Measurements from ENCODE around the gene GPN1.
"Not testable (repeated sequence)": the region's sequence is repeated elsewhere in the genome, so short reads cannot be mapped to it uniquely, and the experiment has no call there.

GPN1 gene

DNA sequence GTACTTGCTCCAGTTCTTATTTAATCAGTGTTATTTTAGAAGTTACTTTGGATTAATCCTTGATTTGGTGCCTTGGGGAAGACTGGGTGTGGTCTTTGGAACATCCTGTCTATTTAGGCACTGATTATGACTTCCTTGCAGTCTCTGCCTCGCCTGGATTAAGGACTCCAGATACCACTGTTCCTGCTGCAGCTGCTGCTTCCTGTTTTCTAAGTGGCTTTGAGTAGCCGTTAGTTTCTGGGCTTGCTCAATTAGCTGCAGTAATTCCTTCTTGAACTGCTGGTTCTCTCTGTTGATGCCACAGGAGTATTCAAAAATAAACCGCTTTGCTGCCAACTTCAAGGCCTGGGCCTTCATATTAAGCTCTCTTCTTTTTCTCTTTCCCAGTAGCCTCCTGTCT, 1.9 kb upstream of the GPN1 start:
- not testable (repeated sequence) for DNase-seq (ENCODE audit: low read depth in 1 of 2, low spot score in 1 of 2)

DNA sequence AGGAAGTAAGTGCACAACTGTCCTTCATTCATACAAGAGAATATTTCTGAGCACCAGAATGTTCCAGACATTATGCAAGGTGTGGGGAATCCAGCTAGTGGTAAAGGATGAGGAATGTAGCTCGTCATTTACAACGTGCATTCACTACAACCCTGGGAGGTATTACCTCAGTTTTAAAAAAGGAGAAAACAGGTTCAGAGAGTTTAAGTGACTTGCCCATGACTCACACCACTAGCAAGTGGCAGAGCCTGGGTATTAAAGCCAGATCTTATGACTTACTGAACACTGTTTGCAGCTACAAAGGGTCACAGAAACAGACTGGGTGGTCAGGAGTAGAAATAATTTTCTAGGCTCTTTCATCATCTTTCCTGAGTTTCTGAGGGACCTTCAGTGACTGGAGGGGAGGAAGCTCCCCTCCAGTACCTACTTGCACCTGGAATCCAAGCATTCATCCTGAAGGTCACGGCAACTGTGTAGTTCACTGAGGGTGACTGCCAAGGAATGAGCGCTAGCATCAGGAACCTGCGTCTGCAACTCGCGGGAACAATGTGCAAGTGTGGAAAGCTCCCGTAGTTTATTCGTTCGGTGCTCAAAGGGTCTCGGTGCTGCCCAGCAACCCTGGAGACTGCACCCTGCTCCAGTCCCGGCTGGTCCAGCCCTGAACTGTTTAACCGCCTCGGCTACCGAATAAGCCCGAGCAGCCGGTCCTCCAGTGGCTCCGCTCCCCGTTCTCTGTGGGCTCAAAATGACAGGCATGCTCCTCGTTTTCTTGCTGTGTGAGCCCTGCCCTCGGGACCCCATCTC, 685 bp upstream of the GPN1 start:
- DNase-seq (ENCODE audit: low read depth in 1 of 2, low spot score in 1 of 2): no peak

DNA sequence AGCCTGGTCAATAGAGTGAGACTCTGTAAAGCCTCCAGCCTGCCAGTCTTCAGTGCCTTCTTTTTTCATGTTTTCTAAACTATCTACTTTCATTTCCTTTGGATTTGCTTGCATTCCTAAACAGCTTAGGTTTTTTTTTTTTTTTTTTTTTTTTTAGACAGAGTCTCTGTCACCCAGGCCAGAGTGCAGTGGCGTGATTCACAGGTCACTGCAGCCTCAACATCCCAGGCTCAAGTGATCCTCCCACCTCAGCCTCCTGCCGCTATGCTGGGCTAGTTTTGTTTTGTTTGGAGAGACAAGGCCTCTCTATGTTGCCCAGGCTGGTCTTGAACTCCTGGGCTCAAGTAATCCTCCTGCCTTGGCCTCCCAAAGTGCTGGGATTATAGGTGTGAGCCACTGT, 1.4 kb downstream of the GPN1 start:
- DNase-seq (ENCODE audit: low read depth in 1 of 2, low spot score in 1 of 2): not testable (repeated sequence)

DNA sequence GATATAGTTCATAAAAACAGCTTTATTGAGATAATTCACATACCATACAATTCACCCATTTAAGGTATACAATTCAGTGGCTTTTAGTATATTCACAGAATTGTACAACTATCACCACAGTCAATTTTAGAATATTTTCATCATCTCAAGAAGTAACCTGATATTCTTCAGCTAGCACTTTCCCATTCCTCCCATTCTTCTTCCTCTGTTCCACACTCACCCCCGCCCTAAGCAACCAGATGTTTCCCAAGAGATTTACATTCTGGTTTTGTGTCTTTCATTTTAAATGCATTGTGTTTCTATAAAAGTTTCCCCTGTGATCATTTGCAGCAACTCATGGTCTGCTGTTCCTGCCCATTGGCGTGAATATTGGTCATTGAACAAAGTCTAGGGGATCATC, 5.4 kb downstream of the GPN1 start:
- DNase-seq (ENCODE audit: low read depth in 1 of 2, low spot score in 1 of 2): no peak

DNA sequence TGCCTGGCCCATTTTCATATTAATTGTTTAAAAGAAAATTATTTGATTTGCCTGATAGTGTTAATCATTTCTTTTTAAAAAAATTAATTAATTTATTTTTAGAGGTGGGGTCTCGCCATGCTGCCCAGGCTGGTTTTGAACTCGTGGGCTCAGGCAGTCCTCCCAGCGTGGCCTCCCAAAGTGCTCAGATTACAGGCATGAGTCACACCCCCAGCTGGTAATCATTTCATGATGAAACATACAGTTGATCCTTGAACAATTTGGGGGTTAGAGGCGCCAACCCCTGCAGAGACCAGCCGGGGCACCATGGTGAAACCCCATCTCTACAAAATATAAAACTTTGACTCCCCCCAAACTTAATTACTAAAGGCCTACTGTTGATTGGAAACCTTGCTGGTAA, 7.9 kb downstream of the GPN1 start:
- no peak for DNase-seq (ENCODE audit: low read depth in 1 of 2, low spot score in 1 of 2)

DNA sequence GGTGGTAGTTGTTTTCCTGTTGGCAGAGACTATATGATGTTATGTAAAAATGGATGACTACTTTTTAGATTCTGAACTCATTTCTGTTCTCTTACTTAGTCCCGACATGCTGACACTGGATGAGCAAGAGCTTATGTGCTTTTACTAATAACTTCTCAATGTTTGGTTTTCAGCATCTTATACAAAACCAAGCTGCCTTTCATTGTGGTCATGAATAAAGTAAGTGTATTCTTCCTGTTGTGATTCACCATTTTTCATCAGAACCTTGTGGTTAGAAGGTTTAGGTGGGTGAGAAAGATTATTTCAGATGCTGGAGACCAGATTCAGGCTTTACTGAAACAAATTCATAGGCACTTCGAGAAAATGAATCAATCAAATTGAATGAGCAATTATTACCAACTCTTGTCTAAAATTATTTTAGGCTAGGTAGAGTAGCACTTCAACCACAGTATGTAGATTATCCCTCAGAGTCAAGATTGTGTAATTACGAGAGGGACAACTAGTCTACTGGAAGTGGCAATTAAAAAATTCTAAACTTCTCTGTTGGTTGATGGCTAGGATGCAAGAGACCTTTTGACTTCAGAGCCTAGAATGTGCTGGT, 9.3 kb downstream of the GPN1 start:
- DNase-seq (ENCODE audit: low read depth in 1 of 2, low spot score in 1 of 2): no peak

DNA sequence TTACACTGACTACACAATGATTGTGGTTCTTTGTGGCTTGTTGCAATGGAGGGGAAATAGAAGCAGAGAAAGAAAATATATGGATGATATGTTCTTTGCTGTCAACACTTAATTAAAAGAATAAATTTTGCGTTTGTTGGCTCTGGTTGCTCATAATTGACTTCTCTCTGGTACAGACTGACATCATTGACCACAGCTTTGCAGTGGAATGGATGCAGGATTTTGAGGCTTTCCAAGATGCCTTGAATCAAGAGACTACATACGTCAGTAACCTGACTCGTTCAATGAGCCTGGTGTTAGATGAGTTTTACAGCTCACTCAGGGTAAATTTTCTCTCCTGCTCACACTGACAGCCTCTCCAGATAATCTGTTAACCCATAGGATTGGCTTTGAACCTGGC, 9.9 kb downstream of the GPN1 start:
- no peak for DNase-seq (ENCODE audit: low read depth in 1 of 2, low spot score in 1 of 2)

DNA sequence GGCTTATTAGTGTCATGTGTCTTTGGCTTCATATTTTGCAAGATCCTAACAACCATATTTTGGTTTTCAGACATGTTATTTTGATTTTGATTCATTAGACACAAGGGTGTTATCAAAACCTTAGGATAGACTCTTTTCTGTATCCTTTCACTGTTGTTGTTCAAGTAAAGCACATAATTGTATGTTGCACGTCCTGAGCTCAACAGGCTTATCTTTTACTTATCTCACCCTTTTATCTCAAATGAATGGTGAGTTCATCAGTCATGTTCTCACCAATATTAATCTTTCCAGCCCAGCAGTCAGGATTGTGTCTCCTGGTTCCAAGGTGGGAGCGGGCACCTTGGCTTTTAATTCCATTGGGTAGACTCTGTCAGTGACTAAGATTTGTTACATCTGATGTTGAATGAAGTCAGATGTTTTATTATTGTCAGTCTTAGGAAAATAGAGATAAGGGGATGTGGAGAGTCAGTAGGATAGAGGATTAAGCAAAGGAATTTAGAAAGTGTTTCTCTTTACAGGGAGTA, 11.9 kb downstream of the GPN1 start:
- DNase-seq (ENCODE audit: low read depth in 1 of 2, low spot score in 1 of 2): no peak

DNA sequence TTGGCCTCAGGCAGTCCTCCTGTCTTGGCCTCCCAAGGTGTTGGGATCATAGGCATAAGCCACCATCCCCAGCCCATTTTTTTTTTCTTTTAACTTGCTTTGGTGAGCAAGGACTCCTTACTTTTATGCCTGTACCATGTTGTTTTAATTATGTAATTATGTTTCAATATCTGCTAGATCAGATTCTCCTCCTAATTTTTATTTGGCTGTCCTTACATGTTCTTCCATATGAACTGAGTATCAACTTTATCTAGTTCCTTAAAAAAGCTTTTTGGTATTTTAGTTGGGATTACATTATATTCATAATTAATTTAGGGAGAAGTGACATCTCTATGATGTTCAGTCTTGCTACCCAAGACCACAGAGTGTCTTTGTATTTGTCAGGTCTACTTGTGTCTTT, 16.3 kb downstream of the GPN1 start:
- DNase-seq (ENCODE audit: low read depth in 1 of 2, low spot score in 1 of 2): no peak

DNA sequence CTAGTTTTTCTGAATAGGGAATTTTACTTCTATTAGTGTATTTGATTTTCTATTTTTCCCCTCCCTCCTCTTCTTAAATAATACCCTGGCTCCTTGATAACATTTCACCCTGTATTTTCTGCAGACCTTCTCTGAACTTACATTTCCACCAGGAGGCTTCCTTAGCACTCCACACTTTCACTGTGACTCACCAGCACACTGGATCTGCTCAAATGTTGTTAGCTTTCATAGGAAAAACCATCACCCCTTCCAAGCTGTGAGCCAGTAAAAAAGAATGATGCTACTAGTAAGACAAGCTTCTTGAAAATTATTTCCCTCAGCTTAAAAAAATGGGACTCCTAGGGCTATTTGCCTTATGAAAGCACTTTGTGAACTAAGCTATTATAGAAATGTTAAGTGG, 18.4 kb downstream of the GPN1 start:
- no peak for DNase-seq (ENCODE audit: low read depth in 1 of 2, low spot score in 1 of 2)

DNA sequence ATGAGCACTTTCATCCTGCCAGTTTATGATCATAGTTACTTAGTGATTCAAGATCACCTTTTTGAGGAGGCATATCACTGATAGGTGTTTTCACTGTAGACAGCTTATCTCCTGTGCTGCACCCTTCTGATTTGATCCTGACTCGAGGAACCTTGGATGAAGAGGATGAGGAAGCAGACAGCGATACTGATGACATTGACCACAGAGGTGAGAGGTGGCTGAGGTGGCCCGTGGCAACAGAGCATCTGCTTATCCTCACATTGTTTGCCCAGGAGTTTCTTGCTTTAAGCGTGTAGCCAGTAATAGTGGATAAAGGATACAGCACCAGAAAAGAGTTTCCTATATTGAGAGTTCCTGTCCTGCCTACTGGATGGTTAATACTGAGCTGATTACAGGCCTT, 18.9 kb downstream of the GPN1 start:
- no peak for DNase-seq (ENCODE audit: low read depth in 1 of 2, low spot score in 1 of 2)

DNA sequence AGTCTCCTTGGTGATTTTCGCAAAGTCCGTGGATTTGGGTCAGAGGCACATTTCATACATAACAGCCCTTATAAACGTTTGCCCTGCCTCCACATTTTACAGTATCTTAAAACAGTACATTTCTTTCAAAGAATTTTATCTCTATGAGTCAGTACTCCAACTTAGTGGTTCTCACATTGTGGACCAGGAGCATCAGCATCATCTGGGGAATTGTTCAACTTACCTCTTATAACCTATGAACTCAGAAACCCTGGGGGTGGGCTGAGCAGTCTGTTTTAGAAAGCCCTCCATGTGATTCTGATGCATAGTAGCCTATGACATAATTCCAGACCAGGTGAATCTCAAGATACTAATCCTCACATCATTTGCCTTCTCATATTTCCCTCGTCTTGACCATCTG, 22.2 kb downstream of the GPN1 start:
- DNase-seq (ENCODE audit: low read depth in 1 of 2, low spot score in 1 of 2): no peak

DNA sequence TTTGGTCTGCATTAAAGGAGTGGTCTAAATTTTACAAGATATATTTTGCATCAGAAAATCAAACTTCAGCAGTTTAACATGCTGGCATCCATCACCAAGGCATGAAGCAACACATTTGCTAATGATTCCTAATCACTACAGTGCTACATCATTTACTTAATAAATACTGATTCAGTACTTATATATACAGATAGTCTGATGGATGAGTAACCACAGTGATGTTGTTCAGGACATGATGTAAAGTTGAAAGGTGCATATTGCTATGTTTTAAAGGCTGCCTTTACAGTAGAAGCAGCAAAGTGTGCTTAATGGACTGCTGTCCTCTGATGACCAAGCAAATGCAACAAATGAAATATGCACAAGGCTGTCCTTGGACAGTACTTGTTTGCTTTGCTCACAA, 23.5 kb downstream of the GPN1 start:
- no peak for DNase-seq (ENCODE audit: low read depth in 1 of 2, low spot score in 1 of 2)

DNA sequence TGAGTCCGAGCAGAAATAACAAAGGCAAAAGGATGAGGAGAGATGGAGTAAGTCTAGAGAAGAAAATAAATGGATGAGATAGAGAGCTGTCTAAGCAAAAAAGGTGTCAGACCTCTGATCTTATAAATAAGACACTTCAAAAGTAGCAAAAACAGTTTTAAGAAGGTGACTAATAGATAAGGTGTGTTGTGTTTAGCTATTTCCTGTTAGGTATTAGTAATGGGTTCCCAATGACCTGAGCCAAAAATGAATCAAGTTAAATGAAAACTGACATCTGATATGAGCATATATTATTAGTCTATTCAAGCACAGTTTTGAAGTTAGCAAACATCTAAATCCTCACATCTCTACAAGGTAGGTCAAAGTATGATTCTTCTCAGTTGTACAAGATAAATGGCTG, 23.9 kb downstream of the GPN1 start:
- DNase-seq (ENCODE audit: low read depth in 1 of 2, low spot score in 1 of 2): no peak

DNA sequence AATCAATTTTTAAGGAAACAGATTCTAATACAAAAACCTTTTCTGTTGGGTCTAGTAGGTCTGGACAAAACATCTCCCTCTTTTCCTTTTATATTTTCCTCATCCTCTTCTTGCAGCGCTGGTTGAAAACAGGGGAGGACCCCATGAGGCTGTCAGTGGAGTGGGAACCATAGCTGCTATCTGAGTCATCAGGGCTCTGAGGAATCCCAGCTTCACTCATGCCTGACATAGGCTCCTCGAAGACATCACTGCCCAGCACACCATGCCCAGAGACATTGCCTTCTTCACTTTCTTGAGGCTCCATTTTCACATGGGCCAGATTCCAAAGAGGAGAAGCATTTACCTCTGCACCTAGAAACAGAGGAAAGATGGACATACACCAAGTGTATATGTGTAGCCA, 24.5 kb downstream of the GPN1 start:
- DNase-seq (ENCODE audit: low read depth in 1 of 2, low spot score in 1 of 2): no peak

DNA sequence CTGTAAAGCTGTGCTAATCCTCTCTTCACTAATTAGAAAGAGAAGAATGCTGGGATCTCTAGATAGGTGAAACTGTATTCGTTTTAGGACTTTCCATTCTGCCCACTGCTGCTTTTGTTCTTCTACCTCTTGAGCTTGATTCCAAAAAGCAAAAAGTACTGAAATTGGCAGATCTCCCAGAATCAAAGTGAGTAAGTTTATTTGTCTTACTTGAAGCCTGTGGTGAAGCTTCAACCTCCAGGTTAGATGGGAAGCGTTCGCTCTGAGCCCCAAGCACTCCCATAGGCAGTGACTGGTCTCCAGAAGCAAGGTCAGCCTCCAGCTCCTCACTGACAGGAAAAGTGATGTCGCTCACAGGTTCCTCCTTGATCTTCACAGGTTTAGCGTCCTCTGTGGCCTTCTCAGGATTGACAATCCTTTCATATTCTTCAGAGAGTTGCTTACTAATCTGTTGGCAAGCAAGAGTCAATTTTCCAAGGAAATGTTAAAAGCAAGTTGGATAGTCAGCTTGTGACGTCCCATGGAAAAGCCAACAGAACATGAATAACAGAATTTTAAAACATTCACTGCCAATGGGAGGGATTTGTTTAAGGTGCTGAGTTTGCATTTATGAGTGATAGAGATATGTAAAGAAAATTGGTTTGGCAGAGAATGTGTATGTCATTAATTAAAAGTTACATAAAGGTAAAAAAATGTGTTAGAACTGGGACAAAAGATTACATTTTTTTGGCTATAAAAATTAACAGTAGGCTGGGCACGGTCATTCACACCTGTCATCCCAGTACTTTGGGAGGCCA, 26.5 kb downstream of the GPN1 start:
- DNase-seq (ENCODE audit: low read depth in 1 of 2, low spot score in 1 of 2): no peak

DNA sequence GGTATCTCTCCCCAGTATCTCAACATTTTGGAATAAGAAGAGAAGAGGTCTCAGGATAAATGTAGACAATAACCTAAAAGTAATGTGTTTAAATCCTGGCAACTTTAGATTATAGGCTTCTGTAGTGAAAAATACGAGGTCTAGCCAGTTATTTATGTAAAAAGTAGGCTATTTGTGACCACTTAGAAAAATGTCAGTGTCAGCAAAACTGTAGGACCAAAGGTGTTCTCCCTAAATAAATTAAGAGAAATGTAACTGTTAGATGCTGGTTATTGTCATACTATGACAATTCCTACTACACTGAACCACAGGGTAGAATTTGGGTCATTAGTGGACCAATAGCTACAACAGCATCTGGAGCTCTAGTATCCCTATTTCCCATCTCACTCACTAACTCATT, 32.5 kb downstream of the GPN1 start:
- DNase-seq (ENCODE audit: low read depth in 1 of 2, low spot score in 1 of 2): no peak

DNA sequence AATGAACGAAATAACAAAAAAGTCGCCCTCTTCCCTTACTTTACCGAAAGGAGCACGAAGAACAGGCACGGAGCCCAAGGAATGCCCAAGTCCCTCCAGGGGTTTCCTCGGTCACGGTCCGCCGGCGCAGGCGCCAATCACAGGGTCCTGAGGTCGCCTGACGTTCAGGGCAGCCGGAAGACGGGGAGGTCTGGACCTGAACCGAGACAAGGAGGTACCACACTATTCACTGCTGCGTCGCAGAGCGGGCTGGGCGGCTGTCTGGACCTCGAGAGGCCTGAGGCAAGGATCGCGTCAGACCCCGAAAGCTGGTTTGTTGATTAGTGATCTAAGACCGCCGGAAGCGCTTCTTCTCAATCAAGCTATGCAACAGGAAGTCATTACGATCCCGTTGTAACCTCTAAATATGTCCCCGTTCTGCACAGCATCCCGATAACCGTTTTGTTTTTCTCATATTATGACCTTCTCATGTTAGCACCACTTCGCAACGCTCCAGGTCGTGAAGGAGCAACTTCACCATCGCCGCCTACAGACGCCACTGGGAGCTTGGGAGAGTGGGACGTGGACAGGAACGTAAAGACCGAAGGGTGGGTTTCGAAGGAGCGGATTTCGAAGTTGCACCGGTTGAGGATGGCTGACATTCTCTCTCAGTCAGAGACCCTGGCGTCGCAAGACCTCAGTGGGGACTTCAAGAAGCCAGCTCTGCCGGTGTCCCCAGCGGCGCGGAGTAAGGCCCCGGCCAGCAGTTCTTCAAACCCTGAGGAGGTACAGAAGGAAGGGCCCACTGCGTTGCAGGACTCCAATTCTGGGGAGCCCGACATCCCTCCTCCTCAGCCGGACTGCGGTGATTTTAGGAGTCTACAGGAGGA, 34.7 kb downstream of the GPN1 start, which contains the start of the genes SLC4A1AP and SUPT7L:
TSS of gene SLC4A1AP (plus strand) at position 605 of the 869 bp plus-strand sequence. CDS start at position 631, 26 bp downstream.
TSS of gene SUPT7L (minus strand) at position 330 of the 869 bp plus-strand sequence. CDS start 1,422 bp downstream, outside the sequence.
- peak; percentile 58 to 69 for DNase-seq (ENCODE audit: low read depth in 1 of 2, low spot score in 1 of 2)

DNA sequence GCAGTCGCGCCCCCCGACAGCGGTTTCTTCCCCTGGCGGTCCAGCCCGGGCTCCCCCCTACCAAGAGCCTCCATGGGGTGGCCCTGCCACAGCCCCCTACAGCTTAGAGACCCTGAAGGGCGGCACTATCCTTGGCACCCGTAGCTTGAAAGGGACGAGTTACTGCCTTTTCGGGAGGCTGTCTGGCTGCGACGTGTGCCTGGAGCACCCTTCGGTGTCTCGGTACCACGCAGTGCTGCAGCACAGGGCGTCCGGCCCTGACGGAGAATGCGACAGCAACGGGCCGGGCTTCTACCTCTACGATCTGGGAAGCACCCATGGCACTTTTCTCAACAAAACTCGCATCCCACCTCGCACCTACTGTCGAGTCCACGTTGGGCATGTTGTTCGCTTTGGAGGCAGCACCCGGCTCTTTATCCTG, 35.3 kb downstream of the GPN1 start:
- DNase-seq (ENCODE audit: low read depth in 1 of 2, low spot score in 1 of 2): no peak

DNA sequence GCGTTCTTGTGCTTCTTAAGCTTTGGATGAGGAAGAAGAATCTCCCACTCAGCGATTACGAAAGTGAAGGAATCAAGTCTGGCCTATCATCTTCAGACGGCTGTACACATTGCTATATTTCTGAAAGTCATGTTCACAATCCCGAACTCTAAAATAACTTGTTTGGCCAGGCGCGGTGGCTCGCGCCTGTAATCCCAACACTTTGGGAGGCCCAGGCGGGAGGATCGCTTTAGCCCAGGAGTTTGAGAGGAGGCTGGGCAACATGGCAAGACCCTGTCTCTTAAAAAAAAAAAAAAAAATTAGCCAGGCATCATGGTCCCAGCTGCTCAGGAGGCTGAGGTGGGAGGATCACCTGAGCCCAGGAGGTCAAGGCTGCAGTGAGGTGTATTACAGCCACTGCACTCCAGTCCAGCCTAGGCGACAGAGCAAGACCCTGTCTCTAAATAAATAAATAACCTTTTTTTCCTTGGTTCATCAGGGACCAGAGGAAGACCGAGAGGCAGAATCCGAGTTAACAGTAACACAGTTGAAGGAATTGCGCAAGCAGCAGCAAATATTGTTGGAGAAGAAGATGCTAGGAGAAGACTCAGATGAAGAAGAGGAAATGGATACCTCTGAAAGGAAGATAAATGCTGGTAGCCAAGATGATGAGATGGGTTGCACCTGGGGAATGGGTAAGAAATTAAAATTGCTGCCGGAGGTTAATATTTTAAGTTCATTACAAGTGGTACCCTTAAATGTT, 35.9 kb downstream of the GPN1 start:
- DNase-seq (ENCODE audit: low read depth in 1 of 2, low spot score in 1 of 2): no peak

Data from activated T-helper 1 cell treated with anti-CD3 and anti-CD28 coated beads, Interleukin-2, amount 50 U/mL, for 16 hours (primary cell).